ENCODE measurements around the gene GAR1. TPM values are rescaled to one million over a fixed set of nuclear protein-coding genes. Genes with fewer than 3 reads are reported as not detected.
"Not testable (repeated sequence)": the region's sequence is repeated elsewhere in the genome, so short reads cannot be mapped to it uniquely, and the experiment has no call there.

GAR1 gene
- total RNA-seq, 1 donor from 2014 or later: 23.1 TPM

DNA sequence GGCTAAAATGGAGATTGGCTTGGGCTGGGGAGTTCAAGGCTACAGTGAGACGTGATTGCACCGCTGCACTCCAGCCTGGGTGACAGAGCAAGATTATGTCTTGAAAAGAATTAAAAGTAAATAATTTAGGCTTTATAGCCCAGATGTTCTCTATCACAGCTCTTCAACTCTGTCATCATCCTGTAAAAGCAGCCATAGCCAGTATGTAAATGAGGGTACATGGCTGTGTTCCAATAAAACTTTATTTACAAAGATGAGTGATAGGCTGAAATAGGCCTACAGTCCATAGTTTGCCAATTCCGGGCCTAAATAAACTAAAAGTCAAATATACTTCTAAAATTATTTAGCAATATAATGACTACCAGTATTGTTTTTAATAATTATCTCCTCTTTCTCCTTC is 21.4 kb downstream of the GAR1 start:
- H3K36me3 Mint-ChIP-seq (ENCODE audit: low read depth): no peaks in the 10 kb centered on the region

DNA sequence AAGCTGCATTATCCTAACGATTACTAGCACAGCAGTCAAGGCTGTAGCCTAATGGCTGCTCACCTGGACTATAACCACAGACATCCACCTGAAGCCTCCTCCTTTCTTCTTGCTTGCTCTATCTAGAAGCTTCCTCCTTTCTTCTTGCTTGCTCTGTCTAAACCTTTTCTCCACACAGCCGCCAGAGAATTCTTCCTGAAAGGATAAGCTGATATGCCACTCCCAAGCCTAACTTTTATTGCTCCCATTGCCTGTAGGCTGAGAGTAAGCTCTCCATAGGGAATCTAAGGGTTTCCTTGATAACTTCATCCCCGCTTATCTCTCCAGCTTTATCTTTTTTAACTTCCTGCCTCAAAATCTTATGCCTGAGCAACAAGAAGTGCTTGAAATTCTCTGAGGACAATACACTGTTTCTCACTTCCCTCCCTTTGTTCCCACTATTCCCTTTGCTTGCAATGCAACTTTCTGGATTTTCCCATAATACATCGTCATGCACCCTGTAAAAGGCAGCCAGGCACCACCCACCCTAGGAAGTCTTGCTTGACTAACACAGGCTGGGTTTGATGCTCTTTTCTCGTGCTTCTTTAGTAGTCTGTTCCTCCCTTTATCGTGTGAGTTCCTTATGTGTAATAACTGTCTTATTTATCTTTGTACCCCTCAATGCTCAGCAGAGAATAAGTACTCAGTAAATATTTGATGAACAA is 31.0 kb downstream of the GAR1 start:
- Mint-ChIP-seq H3K4me3 (no peak overlapping the region), H3K27ac (no peak overlapping the region), H3K9me3 (no peaks in the 10 kb centered on the region), H3K27me3 (no peaks in the 10 kb centered on the region), H3K36me3 (ENCODE audit: low read depth) (no peaks in the 10 kb centered on the region), H3K4me1 (no peaks in the 10 kb centered on the region)
- intact Hi-C loops (cut with micrococcal nuclease): no loop called here
- POLR2A ChIA-PET: no interaction called here
- DNase-seq (no peak), ATAC-seq (ENCODE audit: low read depth) (no peak)
- CTCF ChIA-PET: no interaction called here
- TF ChIP-seq, protein P1, sequence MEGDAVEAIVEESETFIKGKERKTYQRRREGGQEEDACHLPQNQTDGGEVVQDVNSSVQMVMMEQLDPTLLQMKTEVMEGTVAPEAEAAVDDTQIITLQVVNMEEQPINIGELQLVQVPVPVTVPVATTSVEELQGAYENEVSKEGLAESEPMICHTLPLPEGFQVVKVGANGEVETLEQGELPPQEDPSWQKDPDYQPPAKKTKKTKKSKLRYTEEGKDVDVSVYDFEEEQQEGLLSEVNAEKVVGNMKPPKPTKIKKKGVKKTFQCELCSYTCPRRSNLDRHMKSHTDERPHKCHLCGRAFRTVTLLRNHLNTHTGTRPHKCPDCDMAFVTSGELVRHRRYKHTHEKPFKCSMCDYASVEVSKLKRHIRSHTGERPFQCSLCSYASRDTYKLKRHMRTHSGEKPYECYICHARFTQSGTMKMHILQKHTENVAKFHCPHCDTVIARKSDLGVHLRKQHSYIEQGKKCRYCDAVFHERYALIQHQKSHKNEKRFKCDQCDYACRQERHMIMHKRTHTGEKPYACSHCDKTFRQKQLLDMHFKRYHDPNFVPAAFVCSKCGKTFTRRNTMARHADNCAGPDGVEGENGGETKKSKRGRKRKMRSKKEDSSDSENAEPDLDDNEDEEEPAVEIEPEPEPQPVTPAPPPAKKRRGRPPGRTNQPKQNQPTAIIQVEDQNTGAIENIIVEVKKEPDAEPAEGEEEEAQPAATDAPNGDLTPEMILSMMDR (IDR thresholded peaks at IDR 0.05): no peak

More for the DNA sequence above, 21.4 kb downstream of the GAR1 start:
- DNase-seq (no peak), ATAC-seq (ENCODE audit: low read depth) (no peak)
- no peaks in the 10 kb centered on the region for H3K9me3 Mint-ChIP-seq
- H3K27ac Mint-ChIP-seq: no peak overlapping the region
- TF ChIP-seq, protein P1 (IDR thresholded peaks at IDR 0.05): no peak
- intact Hi-C loops (cut with micrococcal nuclease): no loop called here
- POLR2A ChIA-PET: interaction anchor here (0.7 kb wide), 1 partner anchor 75 kb away, joined by 3 read pairs; no protein-coding TSS in a partner anchor
- H3K4me1 Mint-ChIP-seq: no peaks in the 10 kb centered on the region
- no peaks in the 10 kb centered on the region for H3K27me3 Mint-ChIP-seq
- CTCF ChIA-PET: no interaction called here
- H3K4me3 Mint-ChIP-seq: no peak overlapping the region

DNA sequence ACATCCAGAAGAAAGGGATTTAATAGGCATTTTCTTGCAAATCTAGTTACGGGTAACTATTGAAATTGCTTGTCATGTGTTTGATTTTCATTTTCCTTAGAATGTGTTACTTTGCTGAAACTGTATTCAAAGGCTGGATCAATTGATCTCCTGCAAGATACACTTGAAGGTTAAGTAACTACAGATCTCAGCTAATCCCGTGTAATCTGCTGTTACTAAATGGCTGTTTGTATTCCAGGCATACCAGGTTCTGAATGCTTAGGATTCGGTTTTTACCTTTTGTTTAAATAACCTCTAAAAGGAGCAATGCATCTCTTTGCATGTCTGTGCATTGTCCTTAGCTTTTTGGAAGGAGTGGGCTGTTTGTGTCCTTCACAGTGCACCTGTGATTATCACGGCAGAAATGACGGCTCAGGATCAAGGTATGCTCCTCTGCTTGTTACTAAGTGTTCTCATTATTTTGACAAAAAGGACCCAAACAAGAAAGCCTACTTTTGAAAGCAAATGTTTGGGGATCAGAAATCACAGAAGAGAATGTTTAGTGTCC is 32.4 kb downstream of the GAR1 start, which contains the start of gene LRIT3:
Gene LRIT3 (plus strand): TSS at position 212 of the 547 bp plus-strand sequence. CDS start 95 bp downstream, at position 307.
- Mint-ChIP-seq H3K27me3 (no peaks in the 10 kb centered on the region), H3K27ac (no peak within 1 kb of the TSS), H3K9me3 (no peaks in the 10 kb centered on the region), H3K4me3 (no peak within 1 kb of the TSS), H3K4me1 (no peaks in the 10 kb centered on the region), H3K36me3 (ENCODE audit: low read depth) (no peaks in the 10 kb centered on the region)
- POLR2A ChIA-PET: no interaction called here
- no peak for ATAC-seq (ENCODE audit: low read depth)
- intact Hi-C loops (cut with micrococcal nuclease): no loop called here
- TF ChIP-seq, protein P1 (IDR thresholded peaks at IDR 0.05): no peak
- no peak for DNase-seq
- CTCF ChIA-PET: no interaction called here

DNA sequence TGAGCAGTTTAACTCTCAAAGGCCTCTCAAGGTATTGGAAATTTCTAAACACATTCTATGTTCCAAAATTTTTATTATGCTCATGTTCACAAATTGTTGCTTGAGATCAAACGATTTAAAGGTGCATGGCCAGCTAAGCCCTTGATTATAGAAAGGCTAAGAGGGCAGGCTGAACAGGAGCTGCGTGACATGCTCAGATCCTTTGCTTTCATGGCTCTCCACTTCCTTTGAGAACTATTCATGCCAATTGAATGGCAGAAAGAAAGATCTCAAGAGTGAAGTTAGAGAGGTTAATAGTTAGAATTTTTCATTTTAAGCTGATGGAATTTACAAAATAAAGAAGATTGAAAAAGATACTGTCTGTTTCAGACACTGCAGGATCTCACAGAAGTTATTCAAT is 32.9 kb downstream of the GAR1 start:
- TF ChIP-seq, protein P1 (IDR thresholded peaks at IDR 0.05): no peak
- ATAC-seq (ENCODE audit: low read depth): no peak
- Mint-ChIP-seq H3K4me3 (no peak overlapping the region), H3K9me3 (no peaks in the 10 kb centered on the region), H3K4me1 (no peaks in the 10 kb centered on the region), H3K27ac (no peak overlapping the region), H3K27me3 (no peaks in the 10 kb centered on the region), H3K36me3 (ENCODE audit: low read depth) (no peaks in the 10 kb centered on the region)
- POLR2A ChIA-PET: no interaction called here
- no peak for DNase-seq
- intact Hi-C loops (cut with micrococcal nuclease): no loop called here
- CTCF ChIA-PET: no interaction called here

DNA sequence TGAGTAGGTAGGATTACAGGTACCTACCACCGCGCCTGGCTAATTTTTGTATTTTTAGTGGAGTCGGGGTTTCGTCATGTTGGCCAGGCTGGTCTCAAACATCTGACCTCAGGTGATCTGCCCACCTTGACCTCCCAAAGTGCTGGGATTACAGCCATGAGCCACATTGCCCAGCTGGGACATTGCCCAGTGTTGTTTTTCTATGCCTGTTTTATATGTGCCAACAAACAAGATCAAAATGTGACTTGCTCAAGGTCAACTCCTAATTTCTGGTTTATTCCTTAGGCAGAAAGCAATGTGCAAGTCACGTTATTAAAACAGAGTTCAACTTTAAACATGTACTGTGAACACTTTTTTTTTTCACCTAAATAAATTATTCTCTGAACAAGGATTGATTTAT is 35.0 kb downstream of the GAR1 start:
- ChIA-PET POLR2A (no interaction called here), CTCF (no interaction called here)
- no peaks in the 10 kb centered on the region for H3K4me1 Mint-ChIP-seq
- intact Hi-C loops (cut with micrococcal nuclease): no loop called here
- no peaks in the 10 kb centered on the region for H3K27me3 Mint-ChIP-seq
- no peaks in the 10 kb centered on the region for H3K36me3 Mint-ChIP-seq (ENCODE audit: low read depth)
- no peak overlapping the region for H3K4me3 Mint-ChIP-seq
- TF ChIP-seq, protein P1 (IDR thresholded peaks at IDR 0.05): no peak
- DNase-seq: no peak
- H3K27ac Mint-ChIP-seq: no peak overlapping the region
- ATAC-seq (ENCODE audit: low read depth): no peak
- no peaks in the 10 kb centered on the region for H3K9me3 Mint-ChIP-seq

DNA sequence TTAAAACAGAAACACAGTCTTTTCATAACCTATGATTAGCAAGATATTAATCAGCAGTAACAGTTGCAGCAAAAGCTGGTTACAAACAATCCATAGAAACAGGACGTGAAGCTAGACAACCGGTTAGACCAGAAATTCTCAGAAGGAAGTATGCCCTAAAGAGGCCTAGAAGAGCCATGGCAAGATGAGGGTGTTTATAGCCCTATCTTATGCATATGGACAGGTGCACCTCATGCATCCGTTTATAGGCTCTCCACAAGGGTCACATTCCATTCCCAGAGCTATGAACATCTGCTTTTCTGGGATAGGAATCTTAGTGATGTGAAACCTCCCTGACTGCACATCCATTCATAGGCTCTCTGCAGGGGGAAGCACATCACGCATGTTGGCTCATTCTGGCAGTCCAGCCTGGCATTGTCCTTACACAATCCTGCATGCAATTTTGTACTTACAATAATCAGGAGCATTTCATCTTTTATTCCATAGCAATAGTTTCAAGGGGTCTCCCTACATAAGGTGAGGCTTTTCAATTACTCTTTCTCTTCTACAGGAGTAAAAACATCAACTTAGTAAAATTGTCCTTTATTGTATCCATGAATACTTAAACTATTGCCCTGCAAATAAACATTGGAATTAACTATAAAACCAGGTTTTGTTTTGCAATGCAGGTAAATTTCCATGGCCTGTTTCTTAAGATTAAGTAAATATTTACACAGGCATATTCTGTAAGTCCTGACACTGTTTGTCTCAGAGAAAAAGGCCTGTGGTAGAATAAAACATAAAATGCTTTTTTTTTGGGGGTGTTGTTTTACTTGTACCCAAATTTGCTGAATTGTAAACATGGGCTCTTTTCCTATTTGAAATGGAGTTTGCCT is 44.1 kb downstream of the GAR1 start:
- POLR2A ChIA-PET; H3K4me1 Mint-ChIP-seq; H3K27ac Mint-ChIP-seq; ATAC-seq (ENCODE audit: low read depth); H3K4me3 Mint-ChIP-seq; CTCF ChIA-PET; H3K27me3 Mint-ChIP-seq; H3K36me3 Mint-ChIP-seq (ENCODE audit: low read depth); DNase-seq; intact Hi-C loops (cut with micrococcal nuclease): not testable (repeated sequence)
- H3K9me3 Mint-ChIP-seq: peaks cover 20% of the 10 kb centered on the region
